HTERT RPE-1 (cell line): ENCODE data around the gene TRIM9.

ENCODE experiments used
- in situ Hi-C: fragments of 300-500 bp; cut with MboI; formaldehyde crosslinking; loops from 4 replicates; pipeline ENCODE4 v1.14.3; 2020; ENCODE audit warnings: low sequenced_read_pairs

TRIM9 gene

GRCh38 chr14:51093371-51094281, 1.3 kb downstream of the TRIM9 start:
- in situ Hi-C loops = no loop called here

GRCh38 chr14:51092965-51093364, 1.9 kb downstream of the TRIM9 start:
- in situ Hi-C loops = no loop called here

GRCh38 chr14:51089278-51089677, 5.6 kb downstream of the TRIM9 start:
- in situ Hi-C loops = no loop called here

GRCh38 chr14:51087031-51087441, 7.9 kb downstream of the TRIM9 start:
- in situ Hi-C loops = no loop called here

GRCh38 chr14:51086044-51086443, 8.9 kb downstream of the TRIM9 start:
- in situ Hi-C loops = no loop called here

- in situ Hi-C loops = no loop called here
These were observed 9.9 kb downstream of the TRIM9 start for GRCh38 chr14:51084962-51085361.

GRCh38 chr14:51084507-51084906, 10.4 kb downstream of the TRIM9 start:
- in situ Hi-C loops = no loop called here

- in situ Hi-C loops = no loop called here
These were observed 12.6 kb downstream of the TRIM9 start for GRCh38 chr14:51082349-51082748.

GRCh38 chr14:51081712-51082111, 13.2 kb downstream of the TRIM9 start:
- in situ Hi-C loops = no loop called here

- in situ Hi-C loops = no loop called here
These were observed 13.7 kb downstream of the TRIM9 start for GRCh38 chr14:51081209-51081608.

GRCh38 chr14:51080645-51081044, 14.3 kb downstream of the TRIM9 start:
- in situ Hi-C loops = no loop called here

GRCh38 chr14:51079489-51079888, 15.4 kb downstream of the TRIM9 start:
- in situ Hi-C loops = no loop called here

- in situ Hi-C loops = no loop called here
These were observed 15.8 kb downstream of the TRIM9 start for GRCh38 chr14:51079085-51079484.

GRCh38 chr14:51074701-51075385, 20.1 kb downstream of the TRIM9 start:
- in situ Hi-C loops = no loop called here

GRCh38 chr14:51073731-51074130, 21.2 kb downstream of the TRIM9 start:
- in situ Hi-C loops = no loop called here

GRCh38 chr14:51072976-51073375, 21.9 kb downstream of the TRIM9 start:
- in situ Hi-C loops = no loop called here

- in situ Hi-C loops = no loop called here
These were observed 23.0 kb downstream of the TRIM9 start for GRCh38 chr14:51071857-51072256.

- in situ Hi-C loops = no loop called here
These were observed 24.2 kb downstream of the TRIM9 start for GRCh38 chr14:51070726-51071125.

- in situ Hi-C loops = no loop called here
These were observed 25.9 kb downstream of the TRIM9 start for GRCh38 chr14:51069055-51069454.

- in situ Hi-C loops = no loop called here
These were observed 26.6 kb downstream of the TRIM9 start for GRCh38 chr14:51068268-51068667.

GRCh38 chr14:51067295-51067694, 27.6 kb downstream of the TRIM9 start:
- in situ Hi-C loops = no loop called here

GRCh38 chr14:51066576-51066975, 28.3 kb downstream of the TRIM9 start:
- in situ Hi-C loops = no loop called here
